Duodenal mucosa (tissue), 2 donors: ENCODE results near the gene ZNF26.

Experiments used
- H3K27ac ChIP-seq: one replicate; pipeline ENCODE4 v1.7.0; 2013; ENCODE audit warnings: low read depth, low read length
- H3K27me3 ChIP-seq, 2 donors: one replicate each; pipeline ENCODE4 v1.7.0; 2013; ENCODE audit warnings: low read length in 2 of 2, control low read depth in 1 of 2; ENCODE audit not compliant: insufficient read depth in 2 of 2, control insufficient read depth in 1 of 2
- H3K36me3 ChIP-seq, 2 donors: one replicate each; pipeline ENCODE4 v1.7.0; 2013; ENCODE audit warnings: low read length in 2 of 2, control low read depth in 1 of 2; ENCODE audit not compliant: insufficient read depth in 2 of 2, control insufficient read depth in 1 of 2
- H3K4me1 ChIP-seq, 2 donors: one replicate each; pipeline ENCODE4 v1.7.0; 2013; ENCODE audit warnings: low read length in 2 of 2, control low read depth in 1 of 2; ENCODE audit not compliant: insufficient read depth in 2 of 2, control insufficient read depth in 1 of 2
- H3K4me3 ChIP-seq, 2 donors: one replicate each; pipeline ENCODE4 v1.7.0; 2013; ENCODE audit warnings: low read length in 2 of 2, low read depth in 1 of 2
- H3K9ac ChIP-seq, 2 donors: one replicate each; pipeline ENCODE4 v1.7.0; 2013; ENCODE audit warnings: low read length in 2 of 2, low read depth in 1 of 2
- H3K9me3 ChIP-seq, 2 donors: one replicate each; pipeline ENCODE4 v1.7.0; 2013; ENCODE audit warnings: low read length in 2 of 2, control low read depth in 1 of 2; ENCODE audit not compliant: control insufficient read depth in 1 of 2

Gene ZNF26

GRCh38 chr12:133058203-133059113 lies 72.3 kb downstream of the ZNF26 start:
- no peaks in the 10 kb centered on the region for H3K27me3 ChIP-seq
- peaks cover 32 to 34% of the 10 kb centered on the region in 2 donors for H3K36me3 ChIP-seq
- no peak overlapping the region for H3K27ac ChIP-seq
- peak overlapping the region; percentile 16 to 40 for H3K4me3 ChIP-seq
- H3K9me3 ChIP-seq: peaks cover 81 to 82% of the 10 kb centered on the region in 2 donors
- no peaks in the 10 kb centered on the region for H3K4me1 ChIP-seq
- no peak overlapping the region for H3K9ac ChIP-seq

GRCh38 chr12:133061954-133062353 lies 75.8 kb downstream of the ZNF26 start:
- H3K27ac ChIP-seq: no peak overlapping the region
- no peaks in the 10 kb centered on the region for H3K4me1 ChIP-seq
- peaks cover 14 to 18% of the 10 kb centered on the region in 2 donors for H3K36me3 ChIP-seq
- H3K9me3 ChIP-seq: peaks cover 94 to 97% of the 10 kb centered on the region in 2 donors
- no peak overlapping the region for H3K9ac ChIP-seq
- no peaks in the 10 kb centered on the region for H3K27me3 ChIP-seq
- peak overlapping the region; percentile 17 to 45 for H3K4me3 ChIP-seq

- no peak overlapping the region for H3K27ac ChIP-seq
- peaks cover 0 to 5% of the 10 kb centered on the region in 2 donors for H3K36me3 ChIP-seq
- no peaks in the 10 kb centered on the region for H3K4me1 ChIP-seq
- H3K27me3 ChIP-seq: no peaks in the 10 kb centered on the region
- H3K9me3 ChIP-seq: peaks cover 93 to 95% of the 10 kb centered on the region in 2 donors
- peak overlapping the region; percentile 41 to 45 for H3K4me3 ChIP-seq
- no peak overlapping the region for H3K9ac ChIP-seq
These were observed 77.4 kb downstream of the ZNF26 start for GRCh38 chr12:133063556-133063955.

DNA sequence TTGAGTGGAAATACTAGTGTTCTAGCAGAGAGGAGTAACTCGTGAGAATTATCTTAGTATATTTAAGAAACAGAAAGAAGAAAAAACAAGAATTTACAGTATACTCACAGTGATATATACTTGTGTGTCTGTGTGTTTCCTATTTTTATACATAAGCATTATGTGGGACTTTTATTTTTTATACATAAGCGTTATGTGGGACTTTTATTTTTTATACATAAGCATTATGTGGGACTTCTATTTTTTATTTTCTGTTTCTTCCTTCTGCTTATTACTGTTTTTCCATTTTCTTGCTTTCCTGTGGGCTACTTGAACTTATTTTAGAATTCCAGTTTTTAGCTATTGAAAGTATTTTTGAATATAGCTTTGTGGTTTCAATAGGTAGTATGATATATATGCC lies 87.7 kb downstream of the ZNF26 start:
- no peaks in the 10 kb centered on the region for H3K27me3 ChIP-seq
- H3K27ac ChIP-seq: no peak overlapping the region
- H3K4me1 ChIP-seq: no peaks in the 10 kb centered on the region
- H3K9me3 ChIP-seq: peaks cover 46 to 62% of the 10 kb centered on the region in 2 donors
- H3K9ac ChIP-seq: no peak overlapping the region
- H3K36me3 ChIP-seq: no peaks in the 10 kb centered on the region
- no peak overlapping the region for H3K4me3 ChIP-seq
